Lower leg skin (tissue), 4 donors: ENCODE measurements around the gene FBXL3. TPM values are rescaled to one million over a fixed set of nuclear protein-coding genes. Genes with fewer than 3 reads are reported as not detected.

Experiments used
- DNase-seq, 2 donors: peaks; one replicate each; pipeline ENCODE4 v3.0.0-alpha.2; 2019; ENCODE audit warnings: low spot score in 2 of 2
- H3K4me3 ChIP-seq: fragments of 200-600 bp; sonication (generic); 2 replicates; pipeline ENCODE4 v1.5.1; 2017; ENCODE audit warnings: mild to moderate bottlenecking, low read depth; ENCODE audit not compliant: poor library complexity, severe bottlenecking
- POLR2A ChIP-seq, 2 donors: fragments of 450-650 bp; IDR thresholded peaks; one replicate each; pipeline ENCODE4 v1.6.1; 2016 to 2017; ENCODE audit warnings: antibody characterized with exemption in 2 of 2, mild to moderate bottlenecking in 1 of 2, moderate library complexity in 1 of 2
- WGBS, 2 donors: methylation state at CpG; one replicate each; pipeline ENCODE4 v1.1.5; 2018; 5-methylcytosine and 5-hydroxymethylcytosine counted together
- intact Hi-C: fragments of 100-400 bp; cut with DNase I; formaldehyde crosslinking; loops from one replicate; pipeline ENCODE4 v1.15.0; 2023; ENCODE audit warnings: low total_unique reads
- total RNA-seq, 4 donors: library from RNA; depleted of rRNA; stranded (reverse); fragments of >200 nt; gene quantifications; one replicate each; pipeline ENCODE4 v1.1.0, GENCODE V29; 2016
- TF ChIP-seq, protein P1 (sequence below), 3 donors: fragments of 450-650 bp; IDR thresholded peaks; one replicate each; pipeline ENCODE4 v1.5.1; 2016; ENCODE audit warnings: antibody characterized with exemption in 3 of 3, mild to moderate bottlenecking in 3 of 3, moderate library complexity in 2 of 3

Gene FBXL3
- total RNA-seq, 4 donors from 2014 or later = 82.1 to 114 (median 110) TPM

- intact Hi-C loops = no loop called here
- DNase-seq = no peak
- H3K4me3 ChIP-seq = no peak overlapping the region
- WGBS, 2 donors = 77 to 78% methylated on average over 5 of the region's 5 CpGs
- no peak for TF ChIP-seq POLR2A (IDR thresholded peaks at IDR 0.05)
- TF ChIP-seq, protein P1, sequence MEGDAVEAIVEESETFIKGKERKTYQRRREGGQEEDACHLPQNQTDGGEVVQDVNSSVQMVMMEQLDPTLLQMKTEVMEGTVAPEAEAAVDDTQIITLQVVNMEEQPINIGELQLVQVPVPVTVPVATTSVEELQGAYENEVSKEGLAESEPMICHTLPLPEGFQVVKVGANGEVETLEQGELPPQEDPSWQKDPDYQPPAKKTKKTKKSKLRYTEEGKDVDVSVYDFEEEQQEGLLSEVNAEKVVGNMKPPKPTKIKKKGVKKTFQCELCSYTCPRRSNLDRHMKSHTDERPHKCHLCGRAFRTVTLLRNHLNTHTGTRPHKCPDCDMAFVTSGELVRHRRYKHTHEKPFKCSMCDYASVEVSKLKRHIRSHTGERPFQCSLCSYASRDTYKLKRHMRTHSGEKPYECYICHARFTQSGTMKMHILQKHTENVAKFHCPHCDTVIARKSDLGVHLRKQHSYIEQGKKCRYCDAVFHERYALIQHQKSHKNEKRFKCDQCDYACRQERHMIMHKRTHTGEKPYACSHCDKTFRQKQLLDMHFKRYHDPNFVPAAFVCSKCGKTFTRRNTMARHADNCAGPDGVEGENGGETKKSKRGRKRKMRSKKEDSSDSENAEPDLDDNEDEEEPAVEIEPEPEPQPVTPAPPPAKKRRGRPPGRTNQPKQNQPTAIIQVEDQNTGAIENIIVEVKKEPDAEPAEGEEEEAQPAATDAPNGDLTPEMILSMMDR (IDR thresholded peaks at IDR 0.05) = no peak
Measured at GRCh38 chr13:77042566-77043177, 15.7 kb upstream of the FBXL3 start.

GRCh38 chr13:77040835-77041234 is 13.9 kb upstream of the FBXL3 start:
- DNase-seq = no peak
- 89 to 91% methylated on average over 9 of the region's 9 CpGs for WGBS, 2 donors
- no peak overlapping the region for H3K4me3 ChIP-seq
- TF ChIP-seq, protein P1 (IDR thresholded peaks at IDR 0.05) = no peak
- no peak for TF ChIP-seq POLR2A (IDR thresholded peaks at IDR 0.05)
- intact Hi-C loops = no loop called here

DNA sequence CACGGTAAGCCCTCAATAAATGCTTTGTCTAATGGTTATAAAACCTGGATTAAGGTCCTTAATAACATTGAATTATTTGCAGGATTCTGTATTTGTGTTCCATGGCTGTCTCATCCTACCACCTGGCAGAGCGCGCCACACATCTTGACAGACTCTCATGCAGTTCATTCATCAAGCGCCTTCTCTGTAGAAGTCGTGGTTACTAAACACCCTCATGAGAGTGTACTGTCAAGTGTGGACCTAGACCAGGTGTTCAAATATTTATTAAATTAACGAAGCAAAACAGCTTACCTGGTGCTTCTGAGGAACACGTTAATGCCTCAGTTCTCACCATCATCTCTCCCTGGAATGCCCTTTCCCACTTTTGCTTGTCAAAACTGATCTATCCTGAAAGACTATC is 13.1 kb upstream of the FBXL3 start:
- TF ChIP-seq, protein P1 (IDR thresholded peaks at IDR 0.05) = no peak
- 95 to 97% methylated on average over 7 of the region's 7 CpGs for WGBS, 2 donors
- DNase-seq = no peak
- intact Hi-C loops = no loop called here
- no peak overlapping the region for H3K4me3 ChIP-seq

- intact Hi-C loops = no loop called here
- H3K4me3 ChIP-seq = no peak overlapping the region
- no peak for TF ChIP-seq POLR2A (IDR thresholded peaks at IDR 0.05)
- TF ChIP-seq, protein P1 (IDR thresholded peaks at IDR 0.05) = no peak
- 62 to 66% methylated on average over 5 of the region's 5 CpGs for WGBS, 2 donors
- DNase-seq = no peak
Measured at GRCh38 chr13:77038907-77039480, 12.0 kb upstream of the FBXL3 start.

- no peak for TF ChIP-seq POLR2A (IDR thresholded peaks at IDR 0.05)
- TF ChIP-seq, protein P1 (IDR thresholded peaks at IDR 0.05) = no peak
- no peak overlapping the region for H3K4me3 ChIP-seq
- DNase-seq = no peak
- intact Hi-C loops = no loop called here
- WGBS, 2 donors = 86 to 91% methylated on average over 1 of the region's 1 CpG
Measured at GRCh38 chr13:77036279-77036678, 9.3 kb upstream of the FBXL3 start.

GRCh38 chr13:77034881-77035280 is 7.9 kb upstream of the FBXL3 start:
- 96% methylated on average over 5 of the region's 5 CpGs for WGBS, 2 donors
- intact Hi-C loops = no loop called here
- H3K4me3 ChIP-seq = no peak overlapping the region
- DNase-seq = no peak
- TF ChIP-seq, protein P1 (IDR thresholded peaks at IDR 0.05) = no peak
- no peak for TF ChIP-seq POLR2A (IDR thresholded peaks at IDR 0.05)
